Smooth muscle cell (in vitro differentiated cells): ENCODE measurements around the gene CASP8. TPM values are rescaled to one million over a fixed set of nuclear protein-coding genes. Genes with fewer than 3 reads are reported as not detected.

Experiments
- DNase-seq: peaks from one replicate; lab custom pipeline; 2025; ENCODE audit not compliant: unreplicated experiment; lab: John Stamatoyannopoulos, UW
- H2AFZ ChIP-seq: fragments of 200-600 bp; sonication (generic); 2 replicates; pipeline ENCODE4 v1.6.0; 2016; ENCODE audit warnings: antibody characterized with exemption, low read depth, mild to moderate bottlenecking
- H3F3A ChIP-seq: fragments of 200-600 bp; sonication (generic); 2 replicates; pipeline ENCODE4 v1.6.0; 2017; ENCODE audit warnings: antibody characterized with exemption, low read depth
- H3K27ac ChIP-seq: fragments of 200-600 bp; sonication (generic); 2 replicates; pipeline ENCODE4 v1.5.1; 2016; ENCODE audit warnings: low read depth, mild to moderate bottlenecking
- H3K27me3 ChIP-seq: fragments of 200-600 bp; sonication (generic); 2 replicates; pipeline ENCODE4 v1.6.1; 2016; ENCODE audit warnings: low read depth, mild to moderate bottlenecking
- H3K36me3 ChIP-seq: fragments of 200-600 bp; sonication (generic); 2 replicates; pipeline ENCODE4 v1.5.1; 2016; ENCODE audit warnings: low read depth
- H3K4me1 ChIP-seq: fragments of 200-600 bp; sonication (generic); 2 replicates; pipeline ENCODE4 v1.5.1; 2016; ENCODE audit warnings: low read depth
- H3K4me2 ChIP-seq: fragments of 200-600 bp; sonication (generic); 2 replicates; pipeline ENCODE4 v1.6.0; 2016; ENCODE audit warnings: mild to moderate bottlenecking
- H3K4me3 ChIP-seq: fragments of 200-600 bp; sonication (generic); 2 replicates; pipeline ENCODE4 v1.5.1; 2016; ENCODE audit warnings: mild to moderate bottlenecking
- H3K79me2 ChIP-seq: fragments of 200-600 bp; sonication (generic); 2 replicates; pipeline ENCODE4 v1.6.0; 2016; ENCODE audit warnings: low read depth, mild to moderate bottlenecking
- H3K9ac ChIP-seq: fragments of 200-600 bp; sonication (generic); 2 replicates; pipeline ENCODE4 v1.6.0; 2016; ENCODE audit warnings: low read depth
- H3K9me3 ChIP-seq: fragments of 200-600 bp; sonication (generic); replicated peaks from 2 replicates; pipeline ENCODE4 v1.5.1; 2016; ENCODE audit warnings: low read depth
- H4K20me1 ChIP-seq: fragments of 200-600 bp; sonication (generic); 2 replicates; pipeline ENCODE4 v1.6.0; 2016; ENCODE audit warnings: low read depth
- CTCF ChIP-seq: fragments of 200-600 bp; sonication (generic); IDR thresholded peaks from 2 replicates; pipeline ENCODE4 v1.5.1; 2017; ENCODE audit warnings: borderline replicate concordance, mild to moderate bottlenecking, antibody characterized with exemption; ENCODE audit not compliant: insufficient read depth, poor library complexity, severe bottlenecking
- WGBS: methylation state at CpG from one replicate; pipeline ENCODE4 v1.1.7; 2016; ENCODE audit warnings: low lambda C conversion rate; 5-methylcytosine and 5-hydroxymethylcytosine counted together
- polyA plus RNA-seq: library from polyadenylated mRNA; unstranded; fragments of >200 nt; fragmentation: Nextera tagmentation; extraction: Ambion mirVana; gene quantifications from 2 replicates; pipeline ENCODE4 v1.2.1, GENCODE V29; 2016
- total RNA-seq: library from RNA; depleted of rRNA; stranded (reverse); fragments of >200 nt; gene quantifications from 2 replicates; pipeline ENCODE4 v1.2.3, GENCODE V29; 2014

The CASP8 gene
- total and polyA plus RNA-seq, 2 experiments from 2014 or later: 5.7 to 12.9 TPM

- H3K4me3 ChIP-seq: no peak overlapping the region
Observed at GRCh38 chr2:201261906-201262305, 1.6 kb downstream of the CASP8 start.

GRCh38 chr2:201262718-201263117, 2.4 kb downstream of the CASP8 start:
- H3K9ac ChIP-seq: no peak overlapping the region
- H3K27ac ChIP-seq: no peak overlapping the region
- H2AFZ ChIP-seq: no peak overlapping the region
- no peak for TF ChIP-seq CTCF
- no peaks in the 10 kb centered on the region for H3F3A ChIP-seq
- no peaks in the 10 kb centered on the region for H3K27me3 ChIP-seq
- H3K36me3 ChIP-seq: no peaks in the 10 kb centered on the region
- no peak overlapping the region for H3K4me2 ChIP-seq
- no peaks in the 10 kb centered on the region for H4K20me1 ChIP-seq
- no peaks in the 10 kb centered on the region for H3K9me3 ChIP-seq
- WGBS: 68% methylated on average over 6 of the region's 6 CpGs
- peaks cover 19% of the 10 kb centered on the region for H3K79me2 ChIP-seq
- no peaks in the 10 kb centered on the region for H3K4me1 ChIP-seq
- H3K4me3 ChIP-seq: no peak overlapping the region
- no peak for DNase-seq

More at GRCh38 chr2:201261906-201262305, 1.6 kb downstream of the CASP8 start:
- Histone ChIP-seq H3F3A (no peaks in the 10 kb centered on the region), H3K4me1 (no peaks in the 10 kb centered on the region), H3K79me2 (peaks cover 19% of the 10 kb centered on the region), H3K9ac (no peak overlapping the region), H3K27ac (no peak overlapping the region), H3K9me3 (no peaks in the 10 kb centered on the region), H3K4me2 (no peak overlapping the region), H3K36me3 (no peaks in the 10 kb centered on the region), H2AFZ (no peak overlapping the region), H3K27me3 (no peaks in the 10 kb centered on the region), H4K20me1 (no peaks in the 10 kb centered on the region)
- no peak for DNase-seq
- 80% methylated on average over 2 of the region's 2 CpGs for WGBS
- TF ChIP-seq CTCF: no peak

DNA sequence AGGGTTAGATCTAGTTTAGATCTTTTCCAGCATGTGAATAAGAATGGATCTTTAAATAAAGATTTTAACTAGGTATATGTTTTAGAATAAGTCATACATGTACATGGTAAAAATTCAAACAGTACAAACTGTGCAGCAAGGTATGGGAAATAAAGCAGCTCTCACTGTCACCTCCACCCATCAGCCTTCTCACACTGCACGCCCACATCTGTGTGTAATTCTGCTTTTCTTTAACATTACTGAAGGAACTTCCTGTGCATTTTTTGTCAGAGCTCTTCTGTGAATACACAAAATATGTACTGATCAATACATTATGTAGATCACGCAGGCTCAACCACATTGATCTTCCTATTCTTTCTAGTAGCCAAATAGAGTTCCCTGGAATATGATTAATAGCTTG, 3.4 kb downstream of the CASP8 start:
- no peaks in the 10 kb centered on the region for H3K36me3 ChIP-seq
- H3F3A ChIP-seq: no peaks in the 10 kb centered on the region
- no peaks in the 10 kb centered on the region for H3K4me1 ChIP-seq
- H3K27me3 ChIP-seq: no peaks in the 10 kb centered on the region
- no peaks in the 10 kb centered on the region for H4K20me1 ChIP-seq
- H3K27ac ChIP-seq: no peak overlapping the region
- H3K9ac ChIP-seq: no peak overlapping the region
- no peak for DNase-seq
- WGBS: 95% methylated on average over 2 of the region's 2 CpGs
- H2AFZ ChIP-seq: no peak overlapping the region
- no peak overlapping the region for H3K4me3 ChIP-seq
- TF ChIP-seq CTCF: no peak
- no peak overlapping the region for H3K4me2 ChIP-seq
- H3K79me2 ChIP-seq: peaks cover 19% of the 10 kb centered on the region
- H3K9me3 ChIP-seq: no peaks in the 10 kb centered on the region

DNA sequence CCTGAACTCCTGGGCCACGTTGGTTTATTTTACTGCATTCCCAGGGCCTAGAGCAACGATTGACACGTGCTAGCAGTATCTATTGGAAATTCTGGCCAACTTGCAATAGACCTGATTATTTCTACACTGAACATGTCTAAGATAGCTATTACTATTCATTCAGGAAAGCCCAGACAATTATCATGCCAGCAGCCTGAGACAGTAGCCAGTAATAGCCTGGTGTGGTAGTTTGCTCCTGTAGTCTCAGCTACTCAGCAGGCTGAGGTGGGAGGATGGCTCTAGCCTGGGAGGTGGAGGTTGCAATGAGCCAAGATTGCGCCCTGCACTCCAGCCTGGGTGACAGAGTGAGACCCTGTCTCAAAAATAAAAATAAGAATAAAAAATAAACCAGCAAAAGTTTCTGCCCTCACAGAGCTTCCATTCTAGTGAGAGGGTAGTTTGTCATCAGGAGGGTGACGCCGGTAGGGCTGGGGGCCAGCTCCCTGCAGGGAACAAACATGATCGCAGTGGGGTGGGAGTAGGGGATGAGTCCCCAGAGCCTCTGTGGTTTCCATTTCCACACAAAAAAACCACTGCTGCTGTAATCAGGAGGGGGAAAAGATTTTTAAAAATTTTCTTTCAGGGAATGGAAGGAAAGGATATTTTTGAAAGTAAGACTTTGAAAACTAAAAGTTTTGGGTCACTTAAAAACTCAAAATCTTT, 4.3 kb downstream of the CASP8 start:
- Histone ChIP-seq H3K27me3 (no peaks in the 10 kb centered on the region), H3F3A (no peaks in the 10 kb centered on the region), H3K4me2 (no peak overlapping the region), H3K36me3 (no peaks in the 10 kb centered on the region), H3K79me2 (peaks cover 10% of the 10 kb centered on the region), H3K4me1 (no peaks in the 10 kb centered on the region), H3K9ac (no peak overlapping the region), H3K4me3 (no peak overlapping the region), H3K9me3 (no peaks in the 10 kb centered on the region), H3K27ac (no peak overlapping the region), H2AFZ (no peak overlapping the region), H4K20me1 (no peaks in the 10 kb centered on the region)
- DNase-seq: no peak
- TF ChIP-seq CTCF: no peak
- WGBS: 86% methylated on average over 7 of the region's 7 CpGs
